Ascending aorta (tissue), 2 donors: Measurements from ENCODE around the gene RASGRF1. TPM values are rescaled to one million over a fixed set of nuclear protein-coding genes. Genes with fewer than 3 reads are reported as not detected.

ENCODE experiments used
- DNase-seq, 2 donors: peaks; one replicate each; pipeline ENCODE4 v3.0.0-alpha.2; 2019; ENCODE audit warnings: low spot score in 2 of 2
- H3K27ac ChIP-seq, 2 donors: fragments of 200-600 bp; sonication (generic); one replicate each; pipeline ENCODE4 v1.5.1; 2016 to 2017; ENCODE audit warnings: mild to moderate bottlenecking in 1 of 2
- H3K27me3 ChIP-seq: fragments of 200-600 bp; sonication (generic); one replicate; pipeline ENCODE4 v1.5.1; 2017
- H3K36me3 ChIP-seq, 2 donors: fragments of 200-600 bp; sonication (generic); one replicate each; pipeline ENCODE4 v1.5.1; 2016
- H3K4me1 ChIP-seq, 2 donors: fragments of 200-600 bp; sonication (generic); one replicate each; pipeline ENCODE4 v1.5.1; 2016 to 2017; ENCODE audit warnings: mild to moderate bottlenecking in 1 of 2
- H3K4me3 ChIP-seq, 2 donors: fragments of 200-600 bp; sonication (generic); one replicate each; pipeline ENCODE4 v1.5.1; 2016 to 2017; ENCODE audit warnings: mild to moderate bottlenecking in 1 of 2
- H3K9me3 ChIP-seq, 2 donors: fragments of 200-600 bp; sonication (generic); one replicate each; pipeline ENCODE4 v1.5.1; 2016
- intact Hi-C: fragments of 100-400 bp; cut with DNase I; formaldehyde crosslinking; loops from one replicate; pipeline ENCODE4 v1.15.1; 2023
- total RNA-seq: library from RNA; depleted of rRNA; stranded (reverse); fragments of >200 nt; gene quantifications from one replicate; pipeline ENCODE4 v1.1.0, GENCODE V29; 2016
- TF ChIP-seq, protein P1 (sequence below), 3 experiments: fragments of 200-600 bp in 2 of 3; fragments of 450-650 bp in 1 of 3; sonication (generic) in 2 of 3; IDR thresholded peaks; one replicate each; pipeline ENCODE4 v1.5.1; 2016 to 2019; ENCODE audit warnings: antibody characterized with exemption in 3 of 3, mild to moderate bottlenecking in 1 of 3, moderate library complexity in 1 of 3

Gene RASGRF1
- total RNA-seq, 1 donor from 2014 or later, result not detected

GRCh38 chr15:78933187-78933822, 157.3 kb downstream of the RASGRF1 start:
- TF ChIP-seq, protein P1, sequence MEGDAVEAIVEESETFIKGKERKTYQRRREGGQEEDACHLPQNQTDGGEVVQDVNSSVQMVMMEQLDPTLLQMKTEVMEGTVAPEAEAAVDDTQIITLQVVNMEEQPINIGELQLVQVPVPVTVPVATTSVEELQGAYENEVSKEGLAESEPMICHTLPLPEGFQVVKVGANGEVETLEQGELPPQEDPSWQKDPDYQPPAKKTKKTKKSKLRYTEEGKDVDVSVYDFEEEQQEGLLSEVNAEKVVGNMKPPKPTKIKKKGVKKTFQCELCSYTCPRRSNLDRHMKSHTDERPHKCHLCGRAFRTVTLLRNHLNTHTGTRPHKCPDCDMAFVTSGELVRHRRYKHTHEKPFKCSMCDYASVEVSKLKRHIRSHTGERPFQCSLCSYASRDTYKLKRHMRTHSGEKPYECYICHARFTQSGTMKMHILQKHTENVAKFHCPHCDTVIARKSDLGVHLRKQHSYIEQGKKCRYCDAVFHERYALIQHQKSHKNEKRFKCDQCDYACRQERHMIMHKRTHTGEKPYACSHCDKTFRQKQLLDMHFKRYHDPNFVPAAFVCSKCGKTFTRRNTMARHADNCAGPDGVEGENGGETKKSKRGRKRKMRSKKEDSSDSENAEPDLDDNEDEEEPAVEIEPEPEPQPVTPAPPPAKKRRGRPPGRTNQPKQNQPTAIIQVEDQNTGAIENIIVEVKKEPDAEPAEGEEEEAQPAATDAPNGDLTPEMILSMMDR (IDR thresholded peaks at IDR 0.05), result no peak
- H3K9me3 ChIP-seq, result no peaks in the 10 kb centered on the region
- H3K27ac ChIP-seq, result peak overlapping the region; percentile 3 to 20
- DNase-seq, result no peak
- intact Hi-C loops, result no loop called here
- H3K27me3 ChIP-seq, result no peaks in the 10 kb centered on the region
- peak overlapping the region; percentile 16 to 35 for H3K4me3 ChIP-seq
- peaks cover 0 to 3% of the 10 kb centered on the region in 2 donors for H3K36me3 ChIP-seq
- H3K4me1 ChIP-seq, result peaks cover 3 to 15% of the 10 kb centered on the region in 2 donors

GRCh38 chr15:78932258-78932808, 158.2 kb downstream of the RASGRF1 start:
- peak overlapping the region in 1 of 2 donors; percentile 42 for H3K27ac ChIP-seq
- no peaks in the 10 kb centered on the region for H3K9me3 ChIP-seq
- intact Hi-C loops, result no loop called here
- H3K4me3 ChIP-seq, result no peak overlapping the region
- H3K4me1 ChIP-seq, result peaks cover 3 to 15% of the 10 kb centered on the region in 2 donors
- peaks cover 6 to 9% of the 10 kb centered on the region in 2 donors for H3K36me3 ChIP-seq
- TF ChIP-seq, protein P1 (IDR thresholded peaks at IDR 0.05), result no peak
- H3K27me3 ChIP-seq, result no peaks in the 10 kb centered on the region
- DNase-seq, result no peak

DNA sequence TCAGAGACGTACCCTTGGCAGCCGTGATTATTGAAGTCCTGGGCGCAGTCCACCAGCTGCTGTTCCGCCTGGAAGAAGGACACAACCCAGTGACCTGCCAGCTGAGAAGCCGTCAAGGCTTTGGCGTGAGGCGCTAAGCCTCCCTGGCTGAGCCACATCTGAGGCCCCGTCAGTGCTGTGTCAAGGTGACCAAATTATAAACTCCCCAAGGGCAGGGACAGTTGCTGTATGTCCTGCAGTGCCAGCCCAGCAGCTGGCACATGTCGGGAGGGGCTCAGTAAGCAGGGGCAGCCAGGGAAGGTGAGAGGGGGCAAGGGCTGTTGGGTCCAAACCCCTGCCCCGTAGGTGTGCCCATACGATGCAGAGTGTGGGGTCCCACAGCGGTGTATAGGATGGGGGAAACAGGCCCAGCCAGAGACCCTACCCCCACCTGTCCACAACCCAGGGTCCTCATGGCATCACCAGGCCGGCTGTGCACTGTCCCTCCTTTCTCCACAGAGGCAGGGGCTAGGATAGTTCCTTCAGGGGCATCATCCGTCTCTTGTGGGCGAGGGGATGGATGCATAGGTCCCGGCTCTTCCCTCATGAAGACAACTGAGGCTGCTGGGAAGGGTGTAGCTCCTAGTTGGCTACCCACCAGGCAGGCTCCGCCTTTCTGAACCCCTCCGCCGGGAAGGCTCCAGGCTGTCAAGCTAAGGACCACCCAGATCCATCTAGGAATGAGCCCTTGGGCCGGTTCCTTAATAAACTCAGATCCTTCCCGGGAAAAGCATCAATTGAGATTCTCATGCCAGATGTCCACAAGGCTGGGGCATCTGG, 158.9 kb downstream of the RASGRF1 start:
- Histone ChIP-seq H3K4me3 (no peak overlapping the region), H3K9me3 (no peaks in the 10 kb centered on the region), H3K27me3 (no peaks in the 10 kb centered on the region), H3K36me3 (peaks cover 7 to 16% of the 10 kb centered on the region in 2 donors), H3K4me1 (peaks cover 3 to 15% of the 10 kb centered on the region in 2 donors), H3K27ac (peak overlapping the region; percentile 42 to 44)
- TF ChIP-seq, protein P1 (IDR thresholded peaks at IDR 0.05), result no peak
- no peak for DNase-seq
- intact Hi-C loops, result no loop called here

DNA sequence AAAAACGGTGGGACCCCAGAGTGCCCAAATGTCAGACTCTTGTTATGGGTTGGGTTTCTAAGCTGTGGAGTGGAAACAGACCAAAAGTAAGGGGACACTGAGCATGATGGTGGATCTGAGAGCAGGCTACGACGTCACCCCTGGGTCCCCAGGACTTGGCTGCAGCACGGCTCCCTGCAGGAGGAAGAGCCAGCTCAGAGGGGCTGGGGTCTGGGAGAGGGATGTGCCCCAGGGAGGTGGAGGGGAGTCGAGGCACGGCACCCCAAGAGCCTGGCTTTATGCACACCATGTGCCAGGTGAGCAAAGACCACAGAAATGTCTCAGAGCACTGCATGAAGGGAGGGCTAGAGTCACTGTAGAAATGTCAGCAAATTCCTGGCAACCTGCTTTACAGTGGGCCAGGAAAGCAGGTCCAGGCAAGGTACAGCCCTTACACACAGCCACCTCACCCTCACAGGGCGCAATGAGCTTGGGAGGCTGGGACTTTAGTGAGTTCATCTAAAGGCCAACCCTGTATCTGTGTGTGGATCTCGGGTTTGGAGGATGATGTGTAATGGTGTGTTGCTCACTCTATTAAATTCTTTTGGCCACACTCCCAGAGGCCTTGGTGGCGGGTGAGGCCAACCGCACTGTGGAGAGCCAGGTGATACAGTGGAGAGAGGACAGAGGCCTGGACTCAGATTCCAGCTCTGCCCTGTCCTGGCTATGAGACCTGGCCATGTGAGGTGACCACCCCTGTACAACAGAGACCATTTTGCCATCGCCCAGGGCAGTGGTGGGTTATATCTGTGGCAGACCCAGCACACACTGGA, 159.8 kb downstream of the RASGRF1 start:
- Histone ChIP-seq H3K36me3 (peaks cover 11 to 24% of the 10 kb centered on the region in 2 donors), H3K27ac (peak overlapping the region; percentile 44 to 47), H3K27me3 (no peaks in the 10 kb centered on the region), H3K4me3 (no peak overlapping the region), H3K9me3 (no peaks in the 10 kb centered on the region), H3K4me1 (peaks cover 3 to 15% of the 10 kb centered on the region in 2 donors)
- intact Hi-C loops, result no loop called here
- TF ChIP-seq, protein P1 (IDR thresholded peaks at IDR 0.05), result no peak
- no peak for DNase-seq

- Histone ChIP-seq H3K4me3 (no peak overlapping the region), H3K9me3 (no peaks in the 10 kb centered on the region), H3K27ac (no peak overlapping the region), H3K4me1 (peaks cover 3 to 14% of the 10 kb centered on the region in 2 donors), H3K36me3 (peaks cover 11 to 35% of the 10 kb centered on the region in 2 donors), H3K27me3 (no peaks in the 10 kb centered on the region)
- TF ChIP-seq, protein P1 (IDR thresholded peaks at IDR 0.05), result no peak
- DNase-seq, result no peak
- intact Hi-C loops, result no loop called here
Observed at GRCh38 chr15:78929536-78930264, 160.9 kb downstream of the RASGRF1 start.
